IPS DF 19.7 (cell line): ENCODE results near the gene ALKAL2.

Experiments
- DNase-seq: peaks from one replicate; pipeline ENCODE4 v3.0.0-alpha.2; 2013; ENCODE audit warnings: low read depth, low spot score

Gene ALKAL2

DNA sequence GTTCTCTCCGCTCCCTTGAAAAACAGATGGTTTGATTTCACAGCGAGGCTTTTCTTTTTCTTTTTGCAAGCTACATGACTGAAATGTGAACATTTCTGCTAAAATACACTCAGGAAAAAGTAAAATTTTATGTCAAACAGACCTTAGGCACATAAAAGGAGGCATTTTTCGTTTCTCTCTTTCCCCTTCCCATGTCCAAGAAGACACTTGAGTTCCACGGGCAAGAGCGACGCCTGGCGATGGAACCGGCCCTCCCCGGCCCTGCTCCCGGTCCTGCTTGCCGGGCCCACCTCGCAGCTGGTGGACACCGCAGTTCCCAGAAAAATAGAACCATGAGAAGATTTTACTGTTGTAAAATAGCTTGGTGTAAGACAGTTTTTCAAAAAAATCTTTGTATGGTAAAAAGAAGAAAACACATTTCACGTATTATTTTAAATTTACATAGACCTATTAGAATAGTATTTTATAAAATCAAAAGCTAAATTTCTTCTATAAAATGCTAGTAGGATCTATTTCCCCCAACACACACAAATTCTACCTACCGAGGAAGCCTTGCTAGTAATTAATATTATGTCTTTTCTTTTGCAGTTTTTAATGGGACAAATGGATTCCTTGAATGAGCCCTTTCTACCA, 2.3 kb upstream of the ALKAL2 start:
- DNase-seq = no peak

DNA sequence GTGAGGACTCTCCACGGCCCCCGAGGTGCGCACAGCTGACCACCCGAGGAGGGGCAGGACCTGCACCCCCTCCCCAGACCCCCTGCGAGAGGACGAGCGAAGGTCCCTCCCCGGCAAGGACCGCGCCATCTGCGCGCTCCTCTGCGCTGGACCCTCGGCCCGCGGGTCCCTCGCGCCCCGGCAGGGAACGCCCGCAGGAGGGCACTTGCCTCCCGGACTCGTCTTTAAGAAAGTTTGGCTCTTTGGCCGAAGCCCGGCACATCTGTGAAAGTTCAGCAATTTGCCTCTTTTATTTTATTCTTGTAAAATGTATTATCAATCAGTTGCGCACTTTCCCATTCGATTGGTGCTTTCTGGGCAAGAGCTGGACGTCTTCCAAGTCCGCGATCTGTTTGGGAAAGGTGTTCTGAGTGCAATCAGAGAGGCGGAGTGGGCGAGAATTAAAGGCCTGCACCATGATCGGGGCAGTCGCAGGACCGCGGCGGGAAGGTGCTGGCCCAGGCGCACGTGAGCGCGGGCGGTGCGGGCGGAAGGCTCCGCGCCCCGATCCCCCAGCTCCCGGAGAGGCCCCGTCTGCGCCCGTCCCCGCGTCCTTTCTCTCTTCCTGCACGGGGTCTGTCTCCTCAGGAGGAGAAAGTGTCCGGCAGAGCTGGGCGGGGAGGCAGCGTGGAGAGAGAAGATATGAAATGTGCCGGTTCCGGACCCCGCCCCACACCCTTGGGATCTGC, 1.6 kb upstream of the ALKAL2 start:
- DNase-seq = no peak

DNA sequence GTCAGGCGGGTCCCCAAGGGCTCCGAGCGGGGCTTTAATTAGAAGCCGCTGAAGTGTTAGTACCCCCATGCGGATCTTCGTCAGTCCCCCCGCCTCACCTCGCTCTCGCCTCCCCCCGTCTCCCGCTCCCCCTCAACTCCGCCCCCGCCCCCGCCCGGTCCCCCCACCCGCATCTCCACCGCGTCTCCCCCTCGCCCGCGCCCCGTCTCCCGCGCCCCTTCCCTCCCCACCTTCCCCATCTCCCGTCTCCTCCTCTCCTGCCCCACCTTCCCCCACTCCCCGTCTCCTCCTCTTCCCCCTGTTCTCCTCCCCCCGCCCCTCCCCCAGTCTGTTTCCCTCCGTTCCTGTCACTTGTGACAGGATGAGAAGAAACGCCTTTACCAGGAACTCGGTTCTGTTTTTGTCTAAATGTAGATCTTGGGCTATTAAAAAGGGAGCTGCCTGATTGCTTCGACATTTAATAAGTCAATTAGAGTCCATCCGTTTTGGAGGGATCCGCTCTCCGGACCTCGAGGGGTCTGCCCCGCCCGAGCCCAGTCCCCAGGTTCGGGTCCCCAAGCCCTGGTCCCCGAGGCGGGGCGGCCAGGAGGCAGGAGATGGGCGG, 969 bp upstream of the ALKAL2 start:
- no peak for DNase-seq

DNA sequence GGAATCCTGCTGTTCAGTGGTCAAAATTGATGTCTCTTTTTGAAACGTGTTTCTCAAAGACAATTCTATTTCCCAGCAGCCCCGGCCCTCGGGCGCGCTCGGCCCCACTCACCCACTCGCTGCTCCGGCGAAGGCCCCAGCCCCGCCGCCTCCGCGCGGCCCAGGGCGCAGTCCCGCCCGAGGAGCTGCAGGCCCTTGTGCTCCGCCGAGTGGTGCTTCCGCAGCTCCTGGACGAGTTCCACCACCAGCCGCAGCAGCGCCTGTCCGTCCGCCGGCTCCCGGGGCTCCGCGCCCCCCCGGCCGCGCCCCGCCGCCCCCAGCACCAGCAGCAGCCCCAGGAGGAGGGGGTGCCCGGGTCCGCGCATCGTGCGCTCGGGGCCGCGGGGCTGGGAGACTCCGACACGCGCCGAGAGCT, 413 bp downstream of the ALKAL2 start:
- no peak for DNase-seq

DNA sequence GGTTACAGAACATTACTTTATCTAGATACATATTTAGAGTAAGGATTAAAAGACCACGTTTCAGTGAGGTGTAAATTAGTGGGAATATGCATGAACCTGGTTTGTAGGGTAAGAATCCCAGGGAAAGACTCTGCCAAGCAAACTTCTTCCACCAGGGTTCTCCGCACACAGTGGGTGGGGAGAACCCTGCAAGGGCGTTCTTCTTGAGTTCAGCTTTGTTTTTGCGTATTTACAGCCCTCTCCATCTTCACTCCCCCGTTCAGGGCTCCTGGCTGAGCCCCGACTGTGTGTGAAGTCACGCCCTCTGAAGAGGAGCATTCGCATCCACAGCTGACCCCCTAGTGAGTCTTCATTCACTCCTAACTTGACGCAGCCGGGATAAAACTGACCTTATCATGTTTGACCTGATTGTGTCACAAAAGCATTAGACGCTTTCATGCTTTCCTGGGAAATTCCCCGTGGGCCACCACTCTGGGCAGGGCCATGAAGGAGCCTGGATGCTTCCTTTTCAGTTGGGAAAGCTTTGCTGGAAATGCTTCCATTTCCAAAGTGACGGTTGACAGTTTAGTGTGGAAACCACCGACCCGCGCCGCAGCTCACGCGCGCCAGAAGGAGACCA, 1.0 kb downstream of the ALKAL2 start:
- no peak for DNase-seq

DNA sequence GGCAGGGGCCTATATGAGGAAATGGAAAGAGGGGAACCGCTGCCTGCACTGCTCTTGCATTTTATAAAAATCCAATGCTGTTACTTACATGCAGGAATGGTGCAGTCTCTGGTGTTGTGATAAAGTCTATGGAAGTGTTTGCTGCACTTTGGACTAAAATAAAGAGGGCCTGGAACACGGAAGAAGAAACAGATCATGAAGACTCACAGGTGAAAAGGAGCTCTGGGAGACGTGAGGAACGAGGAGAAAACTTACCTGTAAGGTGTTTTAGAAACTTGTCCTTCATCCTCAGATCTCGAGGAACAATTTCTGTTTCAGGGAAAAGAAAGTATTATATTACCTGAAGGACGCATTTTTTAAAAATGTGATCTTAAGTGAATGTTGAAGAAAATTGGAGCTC, 1.9 kb downstream of the ALKAL2 start:
- no peak for DNase-seq

DNA sequence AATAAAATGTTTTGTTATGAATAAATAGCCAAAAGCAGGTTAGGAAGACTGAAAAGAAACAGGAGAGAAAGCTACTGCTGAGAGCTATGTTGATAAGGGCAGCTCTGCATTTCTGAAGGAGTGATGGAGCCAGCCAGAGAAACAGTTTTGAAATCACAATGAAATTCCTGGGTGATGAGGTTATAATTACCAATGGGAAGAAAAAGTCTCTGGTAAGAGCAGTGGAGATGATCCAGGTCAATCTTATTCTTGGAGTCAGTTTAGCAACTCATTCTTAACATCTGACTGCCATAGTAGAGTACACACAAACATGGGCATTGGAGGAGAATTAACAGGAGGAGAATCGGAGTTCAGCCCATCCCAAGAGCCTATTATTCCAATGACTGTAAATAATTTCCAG, 2.4 kb downstream of the ALKAL2 start:
- no peak for DNase-seq

DNA sequence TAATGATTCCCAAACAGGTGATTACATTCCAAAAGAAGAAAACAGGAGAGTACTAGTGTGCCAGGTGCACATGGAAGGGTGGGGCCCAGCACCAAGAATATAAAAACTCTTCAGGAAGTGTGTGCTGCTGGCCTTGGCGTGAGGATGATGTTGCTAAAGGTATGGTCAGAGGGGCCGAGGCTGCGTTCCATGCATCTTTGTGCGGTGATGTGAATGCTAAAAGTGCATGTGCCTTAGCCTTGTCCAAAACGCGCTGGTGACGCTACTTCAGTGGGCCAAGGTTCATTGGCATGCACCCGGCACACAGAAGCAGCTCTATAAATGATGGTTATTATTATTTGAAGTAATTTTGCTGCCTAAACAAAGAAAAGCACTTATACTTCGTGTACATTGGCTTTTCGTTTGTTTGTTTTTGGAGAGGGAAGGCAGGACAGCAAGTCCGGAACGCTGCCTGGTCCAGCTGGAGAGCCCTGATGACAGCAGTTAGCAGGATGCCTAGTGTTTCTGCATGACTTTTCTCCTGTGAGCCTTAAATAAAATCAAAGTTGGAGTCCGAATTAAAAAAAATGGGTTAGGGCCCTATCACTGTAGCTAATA, 2.9 kb downstream of the ALKAL2 start:
- DNase-seq = no peak

DNA sequence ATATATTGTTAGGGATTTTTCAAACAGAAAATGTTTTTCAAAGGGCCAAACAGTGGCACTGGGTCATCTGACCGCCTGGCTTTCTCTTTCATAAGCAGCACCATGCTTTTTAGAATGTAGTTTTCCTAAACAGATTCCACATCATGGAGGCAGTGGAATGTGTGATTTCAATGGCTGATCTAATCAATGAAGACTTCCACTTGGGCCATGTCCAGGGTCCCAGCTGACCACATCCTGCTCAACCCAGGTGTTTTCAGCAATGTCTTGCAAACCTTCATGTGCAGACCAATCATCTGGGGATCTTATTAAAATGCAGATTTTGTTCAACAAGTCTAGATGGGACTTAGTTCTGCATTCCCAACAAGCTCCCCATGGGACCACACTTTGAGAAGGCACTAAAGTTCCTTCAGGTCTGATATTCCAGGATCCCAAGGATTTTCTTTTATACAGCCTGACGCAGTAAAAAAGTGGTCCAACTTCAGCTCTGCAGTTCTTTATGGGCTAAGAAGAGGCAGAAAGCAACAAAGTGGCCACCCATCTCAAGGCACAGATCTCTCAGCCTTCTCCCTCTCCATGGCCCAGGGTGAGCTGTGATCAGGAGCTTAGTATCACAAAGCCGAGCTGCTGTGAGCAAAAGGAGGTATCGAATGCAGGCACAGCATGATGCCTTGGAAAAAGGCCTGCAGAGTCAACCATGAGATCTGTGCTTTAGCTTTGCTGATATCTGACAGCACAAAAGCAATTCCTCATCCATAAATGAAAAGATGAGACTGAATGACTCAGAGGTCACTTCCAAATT, 3.7 kb downstream of the ALKAL2 start:
- DNase-seq = no peak

DNA sequence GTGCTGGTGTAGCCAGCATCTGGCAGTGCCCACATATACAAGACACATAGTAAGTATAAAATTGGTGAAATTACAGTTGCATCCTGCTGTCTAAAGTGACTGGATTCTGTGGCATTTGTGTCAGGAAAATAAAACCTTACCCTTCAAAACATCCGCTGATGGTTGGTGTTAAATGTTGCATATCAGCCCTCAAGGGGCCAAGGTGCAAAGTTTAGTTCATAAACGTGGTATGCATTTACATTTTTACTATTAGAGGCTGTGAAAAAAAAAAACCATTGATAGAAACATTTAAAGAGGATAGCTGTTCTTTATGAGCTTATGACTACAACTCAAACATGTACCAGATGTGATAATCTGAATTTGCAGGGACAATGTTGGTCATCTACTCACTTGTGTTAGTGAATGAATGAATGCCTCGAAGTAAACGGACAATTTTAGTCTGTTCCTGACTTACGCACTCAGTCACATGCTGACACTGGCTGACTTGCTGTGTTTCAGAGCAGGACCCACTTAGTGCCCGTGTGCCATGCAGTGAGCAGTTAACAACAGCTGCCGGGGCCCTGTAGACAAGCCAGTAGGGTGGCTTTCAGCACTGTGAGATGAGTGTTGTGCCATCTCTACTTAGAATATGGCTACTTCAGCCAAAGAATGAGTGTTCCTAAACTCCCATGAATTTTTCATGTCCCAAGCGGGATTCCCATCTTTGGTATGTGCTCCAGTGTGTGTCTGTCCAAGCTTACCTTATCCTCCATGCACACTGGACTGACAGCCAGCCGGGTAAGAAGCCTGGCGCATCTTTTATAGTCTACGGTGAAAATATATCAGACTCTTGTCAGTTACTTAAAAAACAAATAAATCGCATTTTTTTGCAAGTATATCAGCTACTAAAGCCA, 5.3 kb downstream of the ALKAL2 start:
- no peak for DNase-seq

DNA sequence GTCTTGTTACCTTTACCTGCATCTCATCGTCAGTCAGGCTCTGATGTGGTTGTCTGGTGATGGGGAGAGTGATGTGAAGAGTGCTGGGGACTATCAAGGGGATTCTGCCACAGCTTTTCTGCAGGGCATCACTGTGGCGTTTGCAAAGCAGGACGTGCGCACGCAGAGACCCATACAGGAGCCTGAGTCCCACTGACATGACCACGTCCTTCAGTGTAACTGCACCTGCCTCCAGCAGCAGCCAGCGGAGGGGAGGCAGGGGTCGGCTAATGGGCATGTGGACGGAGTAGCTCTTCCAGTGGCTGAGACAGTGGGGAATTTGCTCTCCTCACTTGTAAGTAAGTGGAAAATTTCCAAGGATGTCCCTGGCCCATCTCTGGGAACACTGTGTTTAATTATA, 6.5 kb downstream of the ALKAL2 start:
- DNase-seq = no peak

DNA sequence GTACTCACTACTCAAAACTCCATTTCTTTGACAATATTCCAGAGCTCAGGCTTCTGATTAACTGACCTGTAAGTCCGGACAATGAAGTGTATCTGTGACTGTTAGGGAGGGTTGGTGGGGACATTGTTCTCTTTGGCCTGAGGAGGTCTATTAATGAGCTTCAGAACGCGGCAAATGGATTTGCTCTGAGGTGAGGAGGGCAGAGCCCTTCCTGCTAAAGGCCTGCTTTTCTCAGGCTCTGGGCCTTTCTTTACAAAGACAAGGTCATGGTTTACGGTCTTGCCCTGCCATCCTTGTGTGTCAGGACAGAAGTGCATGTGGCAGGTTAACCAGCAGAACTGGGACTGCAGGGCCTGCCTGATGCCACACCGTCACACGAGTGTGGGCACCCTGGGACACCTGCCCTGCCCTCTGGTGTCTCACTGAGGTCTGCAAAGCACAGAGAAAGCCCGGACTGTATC, 7.2 kb downstream of the ALKAL2 start:
- no peak for DNase-seq

DNA sequence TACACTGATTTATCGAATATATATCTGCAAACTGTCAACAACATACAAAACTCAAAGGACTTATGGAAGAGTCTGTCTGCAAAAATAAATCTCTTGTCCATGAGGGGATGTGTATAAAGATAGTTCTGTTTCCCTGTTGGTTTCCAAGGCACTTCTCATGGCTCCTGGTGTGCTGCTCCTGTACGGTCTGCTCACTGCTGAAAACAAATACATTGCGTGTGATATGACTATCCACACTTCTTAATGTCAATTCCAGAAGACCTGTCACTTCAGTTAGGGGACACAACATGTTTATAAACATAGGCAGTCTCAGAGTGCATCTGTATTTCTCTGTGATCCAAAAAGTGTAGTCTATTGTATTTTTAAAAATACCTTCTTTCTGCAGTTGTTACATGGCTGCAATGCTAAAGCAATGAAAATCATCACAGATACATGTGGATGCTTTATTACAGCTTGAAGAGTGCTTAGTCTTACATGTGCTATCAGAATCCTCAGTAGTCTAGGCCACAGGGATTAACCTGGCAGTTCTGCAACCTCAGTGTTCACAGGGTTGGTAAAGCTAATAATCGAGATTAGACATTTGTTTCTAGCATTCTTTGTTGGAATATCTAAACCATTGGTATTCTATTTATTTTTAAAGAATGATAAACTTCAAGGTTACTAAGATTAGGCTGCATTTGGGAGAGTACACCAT, 7.8 kb downstream of the ALKAL2 start:
- DNase-seq = no peak

DNA sequence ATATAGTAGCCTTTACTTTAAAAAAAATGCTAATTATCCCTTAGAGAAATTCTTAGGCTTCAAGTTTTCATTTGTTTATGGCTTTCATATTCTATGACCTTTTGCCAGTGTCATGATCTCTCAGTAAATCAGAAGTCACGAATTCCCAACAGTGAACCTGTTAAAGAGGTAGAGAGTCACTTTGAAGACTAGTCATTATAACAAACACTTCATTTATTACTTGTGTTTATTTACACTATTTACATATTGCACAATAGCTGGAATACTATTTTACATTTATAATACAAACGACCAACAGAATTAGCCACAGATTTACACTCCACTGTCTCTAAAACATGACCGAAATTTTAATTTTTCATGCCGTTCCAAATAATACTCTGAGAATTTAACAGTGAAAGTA, 8.5 kb downstream of the ALKAL2 start:
- DNase-seq = no peak

DNA sequence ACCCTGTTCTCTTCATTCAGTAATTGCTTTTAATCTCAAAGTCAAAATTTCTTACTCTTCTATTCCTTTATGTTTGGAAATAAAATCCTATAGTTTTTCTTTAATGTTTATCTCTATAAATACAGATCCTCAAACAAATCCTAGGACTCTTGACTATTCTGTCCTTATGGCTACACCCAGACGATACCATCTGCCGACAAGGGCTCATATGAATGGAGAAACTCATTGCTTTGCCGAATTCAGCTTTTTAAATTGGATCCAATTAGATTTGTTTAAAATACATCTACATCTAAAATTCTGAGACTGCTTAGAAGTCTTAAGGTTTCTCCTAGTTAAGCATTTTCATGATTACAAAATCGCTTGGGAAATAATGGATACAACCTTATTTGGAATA, 9.0 kb downstream of the ALKAL2 start:
- DNase-seq = no peak

DNA sequence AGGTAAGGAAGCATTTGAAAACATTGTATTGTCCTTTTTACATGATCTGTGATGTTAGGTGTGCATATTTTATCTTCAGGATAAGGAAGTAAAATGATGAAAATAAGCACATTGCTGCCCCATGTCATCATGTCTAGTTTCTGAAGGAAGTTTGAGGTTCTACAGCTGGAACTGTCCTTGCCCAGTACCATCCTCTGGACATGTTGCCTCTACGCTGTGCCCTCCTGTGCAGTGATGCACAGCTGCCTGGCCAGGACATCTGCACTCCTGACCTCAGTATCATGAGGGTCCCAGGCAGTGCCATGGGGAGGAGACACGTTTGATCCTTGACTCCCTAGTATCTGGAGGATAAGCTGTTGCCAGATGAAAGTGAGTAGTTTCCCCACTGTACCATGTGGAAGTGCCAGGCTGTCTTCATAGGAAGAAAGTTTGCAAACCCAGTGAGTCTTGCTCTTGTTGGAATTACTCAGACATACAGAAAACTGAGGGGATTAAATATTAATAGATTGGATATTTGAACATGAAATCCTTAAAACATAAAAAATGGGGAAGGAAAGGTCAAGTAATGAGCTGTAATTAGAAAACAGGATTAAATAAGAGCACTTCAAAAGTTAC, 9.5 kb downstream of the ALKAL2 start:
- no peak for DNase-seq

DNA sequence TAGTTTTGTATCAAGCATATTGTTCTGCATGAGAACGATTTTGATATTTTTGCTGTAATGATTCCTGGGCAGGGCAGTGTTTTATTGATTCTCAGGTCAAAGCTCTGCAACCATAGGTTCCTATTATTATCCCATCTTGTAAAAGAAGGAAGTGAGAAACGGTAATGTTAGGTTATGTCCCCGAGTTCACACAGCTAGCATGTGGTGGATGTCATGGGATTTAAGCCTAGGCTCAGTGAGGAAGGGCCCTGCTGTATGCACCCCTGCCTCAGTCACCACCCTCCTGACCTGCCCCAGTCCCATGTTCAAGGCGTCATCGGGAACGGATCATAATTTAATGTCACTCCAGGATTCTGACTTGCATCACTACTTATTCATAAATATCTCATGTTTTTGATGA, 12.4 kb downstream of the ALKAL2 start:
- no peak for DNase-seq

DNA sequence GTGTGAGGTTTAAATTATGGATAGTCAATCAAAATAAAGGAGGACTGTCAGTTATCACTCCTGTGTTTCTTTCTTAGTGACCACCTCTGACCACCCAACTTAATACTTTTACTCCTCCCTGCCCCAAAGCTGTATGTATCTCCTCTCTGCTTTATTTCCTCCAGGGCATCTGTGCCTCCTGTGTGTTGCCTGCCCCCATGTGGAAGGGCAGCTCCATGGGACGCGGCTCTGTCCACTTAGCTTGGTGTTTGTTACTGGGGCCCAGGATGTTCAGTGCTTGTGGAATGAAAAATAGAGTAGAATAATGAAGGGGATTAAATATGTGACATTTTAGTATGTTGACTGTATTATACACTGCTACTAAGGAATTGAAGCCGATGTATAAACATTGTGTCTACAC, 13.4 kb downstream of the ALKAL2 start:
- no peak for DNase-seq

DNA sequence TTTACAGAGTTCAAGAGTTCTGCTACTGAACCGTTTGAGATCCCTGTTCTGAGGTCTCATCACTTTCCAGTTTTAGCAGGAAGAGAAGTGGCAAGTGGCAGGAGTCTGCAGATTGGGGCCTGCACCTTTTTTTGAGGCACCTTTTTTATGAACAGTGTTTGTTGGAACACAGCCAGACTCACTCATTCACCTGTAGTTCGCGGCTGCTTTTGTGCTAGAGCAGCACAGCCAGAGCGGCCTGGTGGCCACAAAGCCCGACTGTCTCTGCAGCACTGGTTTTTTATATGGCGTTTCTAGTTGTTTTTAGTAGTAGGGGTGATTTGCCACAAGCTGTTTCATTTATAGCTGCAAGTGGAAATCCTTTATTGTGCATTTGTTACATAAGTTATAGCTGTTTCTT, 14.6 kb downstream of the ALKAL2 start:
- no peak for DNase-seq
